GM19238 (cell line): Measurements from ENCODE around the gene ADGRL3.

Source experiments
- DNase-seq: peaks from one replicate; pipeline ENCODE4 v3.0.0; 2011; ENCODE audit warnings: low spot score; ENCODE audit not compliant: insufficient read length

ADGRL3 gene

DNA sequence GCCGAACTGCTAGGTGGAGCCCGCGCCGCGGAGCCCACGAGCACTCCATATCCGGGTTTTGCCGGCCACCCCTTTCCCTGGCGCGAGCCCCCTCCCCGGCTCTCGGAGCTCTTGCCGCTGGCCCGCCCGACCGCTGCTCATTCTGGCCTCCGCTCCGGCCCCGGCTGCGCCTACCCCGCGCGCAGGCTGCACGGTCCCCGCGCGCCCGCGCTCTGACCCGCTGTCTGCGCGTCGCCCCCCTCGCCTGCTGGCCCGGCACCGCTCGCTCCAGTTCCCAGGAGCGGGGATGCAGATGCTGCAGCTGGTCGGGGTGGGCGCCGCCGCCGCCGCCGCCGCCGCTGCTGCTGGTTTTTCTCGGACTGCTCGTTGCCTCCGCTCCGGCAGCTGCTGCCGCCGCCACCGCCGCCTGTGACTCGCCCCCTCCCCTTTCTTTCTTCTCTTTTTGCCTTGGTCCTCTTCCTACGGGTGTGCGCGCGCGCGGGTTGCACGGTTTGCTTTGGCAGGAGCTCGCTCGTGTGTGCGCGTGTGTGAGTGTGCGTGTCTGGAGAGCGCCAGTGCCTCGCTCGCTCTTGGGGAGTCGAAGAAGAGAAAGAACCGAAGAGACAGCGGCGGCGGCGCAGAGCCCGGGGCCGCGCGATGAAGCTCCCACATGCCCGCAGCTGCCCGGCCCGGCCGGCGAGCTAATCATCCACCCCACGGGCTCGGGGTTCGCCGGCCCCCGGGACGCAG is at the start of gene ADGRL3:
Gene ADGRL3, plus strand, starts transcription at position 140 of the 729 bp plus-strand sequence.
- no peak for DNase-seq

- DNase-seq, result no peak
Observed at GRCh38 chr4:61152433-61152832, 47.7 kb upstream of the ADGRL3 start.

GRCh38 chr4:61160478-61160877 is 39.6 kb upstream of the ADGRL3 start:
- DNase-seq, result no peak

- no peak for DNase-seq
Observed at GRCh38 chr4:61162116-61162515, 38.0 kb upstream of the ADGRL3 start.

GRCh38 chr4:61173799-61174198 is 26.3 kb upstream of the ADGRL3 start:
- no peak for DNase-seq

DNA sequence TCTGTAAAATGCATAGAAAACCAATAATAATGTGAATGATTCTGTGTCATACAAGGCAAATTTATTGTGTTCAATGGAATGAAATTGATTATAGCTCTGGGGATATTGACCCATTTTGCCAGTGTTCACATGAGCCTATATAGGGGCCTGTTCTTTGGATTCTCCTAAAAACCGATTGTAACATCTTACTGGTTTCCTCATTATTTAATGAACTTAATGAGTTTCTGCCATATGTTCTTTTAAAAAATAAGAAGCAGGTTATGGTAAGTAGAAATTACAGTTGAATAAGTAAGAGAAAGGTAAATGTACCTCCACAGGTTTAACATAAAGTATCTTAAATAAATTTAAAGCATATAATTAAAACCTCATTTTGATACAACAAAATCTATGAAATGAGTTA is 24.6 kb upstream of the ADGRL3 start:
- DNase-seq, result no peak

- no peak for DNase-seq
Observed at GRCh38 chr4:61177367-61177766, 22.8 kb upstream of the ADGRL3 start.

DNA sequence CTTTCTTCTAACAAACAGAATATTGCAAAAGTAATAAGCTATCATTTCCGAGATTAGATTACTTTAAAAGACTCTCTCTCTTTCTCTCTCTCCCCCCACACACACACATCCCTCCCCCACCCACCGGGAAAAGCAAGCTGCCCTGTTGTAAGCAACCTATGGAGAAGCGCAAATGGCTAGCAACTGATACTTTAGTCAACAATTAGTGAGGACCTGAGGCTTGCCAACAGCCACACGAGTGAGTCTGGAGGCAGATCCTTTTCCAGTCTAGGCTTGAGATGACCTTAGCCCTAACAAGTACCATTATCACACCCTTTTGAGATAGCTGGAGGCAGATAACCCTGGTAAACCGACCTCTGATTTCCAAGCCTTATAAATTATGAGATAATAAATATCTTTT is 19.7 kb upstream of the ADGRL3 start:
- DNase-seq, result no peak

DNA sequence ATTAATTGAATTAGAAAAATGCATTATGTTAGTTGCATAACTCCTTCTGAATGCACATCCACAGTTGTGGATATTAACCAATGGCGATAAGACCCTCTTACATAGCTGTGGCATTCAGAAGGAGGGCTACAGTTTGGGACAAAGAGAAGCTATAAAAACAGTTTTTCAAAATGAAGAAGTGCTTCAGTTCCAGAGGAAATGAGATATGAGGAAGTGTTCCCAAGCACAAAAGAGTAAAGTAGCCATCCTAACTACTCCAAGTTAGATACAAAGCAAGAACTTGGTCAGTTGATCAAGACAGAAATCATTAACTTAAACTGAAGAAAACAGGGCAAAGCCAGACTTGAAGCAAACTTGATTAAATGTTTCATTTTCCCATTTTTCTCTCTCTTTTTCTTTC is 17.2 kb upstream of the ADGRL3 start:
- no peak for DNase-seq

DNA sequence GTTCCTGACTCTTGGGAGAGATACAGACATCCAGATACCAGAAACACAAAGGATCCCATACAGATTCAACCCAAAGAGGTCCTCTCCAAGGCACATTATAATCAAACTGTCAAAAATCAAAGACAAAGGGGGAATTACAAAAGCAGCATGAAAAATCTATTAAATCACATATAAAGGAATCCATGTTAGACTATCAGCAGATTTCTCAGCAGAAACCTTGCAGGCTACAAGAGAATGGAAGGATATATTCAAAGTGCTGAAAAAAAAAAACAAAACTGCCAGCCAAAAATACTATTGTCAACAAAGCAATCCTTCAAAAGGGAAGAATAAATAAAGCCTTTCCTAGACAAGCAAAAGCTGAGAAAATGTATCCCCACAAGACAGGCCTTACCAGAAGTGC is 14.8 kb upstream of the ADGRL3 start:
- DNase-seq, result no peak

GRCh38 chr4:61192392-61192791 is 7.7 kb upstream of the ADGRL3 start:
- no peak for DNase-seq

DNA sequence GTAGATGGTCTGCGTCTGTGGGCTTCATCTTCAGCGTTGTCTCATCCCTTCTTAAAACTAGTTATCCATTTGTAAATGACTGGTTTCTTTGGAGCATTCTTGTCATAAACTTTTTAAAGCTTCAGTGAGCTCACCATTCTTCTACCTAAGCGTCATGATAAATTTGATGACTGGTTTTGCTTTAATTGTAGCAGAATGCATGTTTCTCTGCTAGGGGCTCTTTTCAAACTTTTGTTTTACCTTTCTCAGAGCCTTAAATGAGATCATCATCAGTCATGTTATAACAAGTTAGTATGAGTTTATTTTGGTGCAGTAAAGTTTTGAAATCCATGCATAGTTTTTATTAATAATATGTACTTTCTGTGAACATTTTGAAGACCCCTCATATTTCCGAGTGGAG is 6.3 kb upstream of the ADGRL3 start:
- no peak for DNase-seq

DNA sequence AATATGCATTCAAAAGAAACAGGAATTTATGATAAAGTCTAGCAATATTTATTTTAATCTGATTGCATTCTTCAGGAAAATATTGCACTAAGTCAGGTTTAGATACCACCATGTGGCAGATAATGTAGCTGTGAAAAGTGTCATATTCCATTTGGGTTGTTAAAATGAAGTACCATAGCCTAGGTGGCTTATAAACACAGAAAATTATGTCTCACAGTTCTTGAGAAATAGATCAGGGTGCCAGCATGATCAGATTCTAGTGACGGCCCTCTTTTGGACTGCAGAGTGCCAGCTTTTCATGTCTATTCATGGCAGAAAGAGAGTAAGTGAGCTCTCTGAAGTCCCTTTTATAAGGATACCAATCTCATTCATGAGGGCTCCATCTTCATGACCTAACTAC is 5.6 kb upstream of the ADGRL3 start:
- no peak for DNase-seq

DNA sequence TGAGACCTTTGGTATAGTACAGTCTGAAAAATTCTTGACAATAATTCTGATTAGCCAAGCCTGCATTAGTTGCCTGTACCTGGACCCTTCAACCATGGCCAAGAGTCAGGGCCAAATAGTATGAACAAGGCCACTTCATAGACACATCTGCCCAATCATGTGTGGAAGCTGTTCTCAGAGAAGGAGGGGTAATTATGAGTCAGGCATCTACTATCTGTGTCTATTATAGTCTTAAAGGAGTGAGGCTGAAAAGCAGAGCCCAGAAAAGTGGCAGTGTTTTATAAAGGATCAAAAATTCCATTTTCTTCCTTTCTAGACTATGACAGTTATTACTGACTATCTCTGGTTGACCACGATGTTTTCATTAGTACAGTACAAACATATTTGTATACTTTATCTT is 5.0 kb upstream of the ADGRL3 start:
- DNase-seq, result no peak

GRCh38 chr4:61198686-61199085 is 1.4 kb upstream of the ADGRL3 start:
- no peak for DNase-seq

GRCh38 chr4:61199873-61200186 is 296 bp upstream of the ADGRL3 start:
- no peak for DNase-seq

DNA sequence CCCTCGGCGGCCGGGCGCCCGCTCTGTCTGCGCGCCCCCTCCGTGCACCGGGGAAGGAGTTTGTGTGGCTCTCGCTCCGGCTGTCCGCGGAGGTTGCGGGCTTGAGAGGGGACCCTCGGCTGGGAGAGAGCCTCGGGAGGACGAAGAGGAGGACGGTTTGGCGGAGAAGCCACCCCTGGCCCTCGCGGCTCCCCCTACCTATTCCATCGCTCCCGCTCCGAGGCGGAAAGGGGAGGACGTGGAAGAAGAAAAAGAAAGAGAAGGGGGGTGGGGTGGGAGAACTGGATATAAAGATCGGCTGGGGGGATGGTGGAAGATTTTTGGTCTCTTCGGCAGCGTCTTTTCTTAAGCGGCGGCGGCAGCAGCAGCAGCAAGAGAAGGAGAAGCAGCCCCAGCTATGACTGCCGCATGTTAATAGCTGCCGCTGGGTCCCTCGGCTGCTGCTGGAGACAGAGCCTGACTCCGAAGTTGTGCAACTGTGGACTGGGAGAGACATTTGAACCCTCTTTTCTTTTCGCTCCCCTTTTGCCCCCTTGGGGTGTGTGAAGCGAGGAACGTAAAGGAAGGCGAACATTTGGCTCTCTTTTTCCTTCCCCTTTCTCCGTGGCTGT is 895 bp downstream of the ADGRL3 start:
- no peak for DNase-seq

GRCh38 chr4:61201561-61201960 is 1.4 kb downstream of the ADGRL3 start:
- no peak for DNase-seq

DNA sequence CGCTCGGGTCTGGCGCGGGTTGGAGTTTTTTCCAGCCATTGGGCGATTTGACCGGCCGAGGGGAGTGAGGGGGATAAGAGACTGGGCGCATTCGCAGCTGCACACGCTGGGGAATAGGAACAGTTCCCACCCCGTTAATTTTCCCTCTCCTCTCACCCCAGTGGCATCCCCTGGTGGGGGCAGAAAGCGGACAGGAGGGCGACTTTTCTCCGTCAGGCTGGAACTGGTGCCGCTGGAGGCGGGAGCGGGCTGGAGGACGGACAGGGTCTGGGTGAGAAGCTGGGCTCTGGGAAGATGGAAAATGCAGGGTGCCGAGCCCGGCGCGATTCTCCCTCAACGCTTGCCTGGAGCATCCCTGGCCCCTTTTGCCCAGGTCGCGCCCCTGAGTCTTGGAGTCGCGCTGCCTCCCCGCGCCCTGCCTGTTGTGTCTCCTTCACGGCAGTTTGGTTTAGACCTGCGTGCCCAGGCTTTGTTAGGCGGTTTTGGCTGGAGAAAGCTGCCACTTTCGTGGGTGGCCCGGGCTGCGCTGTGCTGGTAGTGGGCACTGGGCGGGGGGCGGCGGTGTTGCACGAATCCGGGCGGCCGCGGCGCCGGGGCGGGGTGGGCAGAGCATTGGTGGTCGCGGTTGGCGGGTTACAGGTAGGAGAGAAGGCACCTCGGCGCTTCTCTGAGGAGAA is 2.0 kb downstream of the ADGRL3 start:
- no peak for DNase-seq

GRCh38 chr4:61202638-61203435 is 2.7 kb downstream of the ADGRL3 start:
- DNase-seq, result no peak

GRCh38 chr4:61203436-61203790 is 3.3 kb downstream of the ADGRL3 start:
- no peak for DNase-seq

DNA sequence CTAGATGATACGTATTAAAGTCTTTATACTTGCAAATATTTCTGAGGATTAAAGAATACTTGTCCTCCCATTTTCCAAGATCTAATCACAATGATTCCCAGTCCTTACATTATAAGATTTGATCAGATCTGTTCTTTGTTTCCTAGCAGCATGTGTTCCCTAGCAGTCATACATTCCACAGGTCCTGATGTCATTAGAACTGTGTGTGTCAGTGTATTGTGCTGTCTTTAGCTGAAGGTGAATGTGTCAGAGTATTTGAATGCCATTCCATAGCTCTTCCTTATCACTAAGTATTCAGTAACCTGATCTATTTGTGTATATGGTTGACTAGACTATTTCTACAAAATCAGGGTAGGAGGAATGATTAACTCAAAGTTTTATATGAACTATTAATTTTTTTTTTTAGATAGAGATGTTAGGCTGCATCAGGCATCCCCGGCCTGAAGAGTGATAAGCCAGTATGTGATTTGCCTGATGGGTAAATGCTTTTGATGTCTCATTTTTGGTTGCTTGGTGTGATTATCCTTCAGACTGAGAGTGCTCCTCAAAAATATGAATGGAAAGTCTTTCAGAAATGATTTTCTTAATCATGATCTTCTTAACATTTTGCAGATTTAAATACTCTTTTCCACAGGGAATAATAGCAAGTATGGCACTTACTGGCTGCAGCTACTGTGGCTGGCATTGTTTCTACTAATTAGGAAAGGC is 4.4 kb downstream of the ADGRL3 start:
- no peak for DNase-seq
